ENCODE results near the gene ZNF468. TPM values are rescaled to one million over a fixed set of nuclear protein-coding genes. Genes with fewer than 3 reads are reported as not detected.

The ZNF468 gene
- total and polyA plus RNA-seq, 10 of the 15 experiments (the other 5 are each of a cell fraction or from before 2014, with no cell fraction given) = 3.9 to 18.8 (median 9.3) TPM

GRCh38 chr19:52897138-52897935 lies 39.9 kb upstream of the ZNF468 start, which contains the start of gene ZNF320:
TSS of gene ZNF320 (minus strand) at chr19:52897635. CDS start at chr19:52890255, 7,380 bp downstream.
- H4K20me1 ChIP-seq (ENCODE audit: control insufficient read depth, insufficient read depth) = no peaks in the 10 kb centered on the region
- no peaks in the 10 kb centered on the region; the same call in 1 of the 2 replicates for H3K4me1 ChIP-seq (ENCODE audit: control insufficient read depth, insufficient read depth, low read length)
- ChIA-PET CTCF (no interaction called here), SMC1A (ENCODE audit: uncharacterized antibody, unreplicated experiment) (no interaction called here), POLR2A (interaction anchor here (0.9 kb wide), 1 partner anchor 25 kb away, joined by 3 read pairs; no protein-coding TSS in a partner anchor), RAD21 (ENCODE audit: unreplicated experiment) (no interaction called here)
- DNase-seq (ENCODE audit: low read depth, low spot score) (peak; percentile 76), FAIRE-seq (peak; percentile 84), ATAC-seq (peak; percentile 100)
- H3K27me3 ChIP-seq (replicated peaks in 1 of 2; ENCODE audit: control insufficient read depth in 2 of 2, insufficient read depth in 2 of 2, low read length in 1 of 2) = no peaks in the 10 kb centered on the region
- peak within 1 kb of the TSS; percentile 83 for H3K27ac ChIP-seq (ENCODE audit: control insufficient read depth, insufficient read depth)
- H3K4me3 ChIP-seq = peak within 1 kb of the TSS; percentile 73
- WGBS (ENCODE audit: insufficient coverage, insufficient replicate concordance, low lambda C conversion rate, missing lambda C conversion rate) = 10% methylated on average over 56 of the region's 56 CpGs
- H3K79me2 ChIP-seq (ENCODE audit: control insufficient read depth, insufficient read depth, low read length) = peaks cover 3% of the 10 kb centered on the region
- no peaks in the 10 kb centered on the region; a peak in 1 of 4 replicates for H3K36me3 ChIP-seq (ENCODE audit: control insufficient read depth in 2 of 2, insufficient read depth in 2 of 2, low read length in 1 of 2)
- H2AFZ ChIP-seq (ENCODE audit: control insufficient read depth, low read depth, low read length) = peak within 1 kb of the TSS; percentile 77
- intact Hi-C loops (cut with micrococcal nuclease; ENCODE audit: unreplicated experiment) (no loop called here), in situ Hi-C loops (cut with MboI) (no loop called here)
- TSS peak; percentile 83 for BruUV-seq (replicated peaks)
- H3K9me3 ChIP-seq (replicated peaks; ENCODE audit: control insufficient read depth, insufficient read depth, low read length) = no peaks in the 10 kb centered on the region; the same call in 1 of the 3 replicates
- peak within 1 kb of the TSS; percentile 86 for H3K9ac ChIP-seq (ENCODE audit: control insufficient read depth, insufficient read depth, low read length)
- H3K4me2 ChIP-seq (ENCODE audit: control insufficient read depth, insufficient read depth) = peak within 1 kb of the TSS; percentile 86
- no peak for TF ChIP-seq NFIC (IDR thresholded peaks at IDR 0.05; ENCODE audit: low read depth, low read length)
- TF ChIP-seq NR2C2 (IDR thresholded peaks at IDR 0.05; ENCODE audit: borderline replicate concordance, control insufficient read depth, insufficient read length, low read depth) = no peak
- no peak for TF ChIP-seq SIX5 (IDR thresholded peaks at IDR 0.05; ENCODE audit: low read depth, low read length, severe bottlenecking)
- TF ChIP-seq BRCA1 (IDR thresholded peaks at IDR 0.05; ENCODE audit: low read depth, low read length) = no peak
- no peak for TF ChIP-seq HDAC2 (IDR thresholded peaks at IDR 0.05)
- TF ChIP-seq SMAD1 (IDR thresholded peaks at IDR 0.05; ENCODE audit: low read depth, partially characterized antibody) = no peak
- TF ChIP-seq BCL3 (IDR thresholded peaks at IDR 0.05; ENCODE audit: borderline replicate concordance, insufficient read depth, low read depth, low read length, poor library complexity, severe bottlenecking) = no peak
- no peak for TF ChIP-seq EGR1 (IDR thresholded peaks at IDR 0.05; ENCODE audit: borderline replicate concordance in 1 of 2, low read depth in 2 of 2, low read length in 2 of 2)
- TF ChIP-seq RAD21 (IDR thresholded peaks at IDR 0.05; ENCODE audit: insufficient read depth, low read depth, low read length) = no peak
- no peak for TF ChIP-seq RELA (IDR thresholded peaks at IDR 0.05; ENCODE audit: borderline replicate concordance, partially characterized antibody)
- TF ChIP-seq MEF2A (IDR thresholded peaks at IDR 0.05; ENCODE audit: insufficient read depth, low read depth, low read length) = no peak
- TF ChIP-seq RUNX3 (IDR thresholded peaks at IDR 0.05; ENCODE audit: low read length) = no peak
- no peak for TF ChIP-seq KLF5 (IDR thresholded peaks at IDR 0.05; ENCODE audit: partially characterized antibody)
- TF ChIP-seq ZBTB40 (IDR thresholded peaks at IDR 0.05; ENCODE audit: borderline replicate concordance) = peak; percentile 82
- peak; percentile 79 for TF ChIP-seq POLR2A (IDR thresholded peaks at IDR 0.05; ENCODE audit: low read depth, low read length)
- no peak for TF ChIP-seq POLR2AphosphoS2 (IDR thresholded peaks at IDR 0.05; ENCODE audit: low read depth, low read length)
- TF ChIP-seq TAF1 (IDR thresholded peaks at IDR 0.05; ENCODE audit: borderline replicate concordance, low read depth, low read length) = peak; percentile 51; the same call in 1 of the 2 replicates
- TF ChIP-seq RB1 (IDR thresholded peaks at IDR 0.05; ENCODE audit: borderline replicate concordance) = no peak
- no peak for TF ChIP-seq YBX1 (IDR thresholded peaks at IDR 0.05)
